Endothelial cell of umbilical vein (primary cell): ENCODE results near the gene CMC1. TPM values are rescaled to one million over a fixed set of nuclear protein-coding genes. Genes with fewer than 3 reads are reported as not detected.

ENCODE experiments used
- BruUV-seq: library from RNA; stranded (reverse); fragments of 400-500 nt; replicated peaks from 2 replicates; lab custom pipeline; 2021; lab: Mats Ljungman, UMichigan
- CTCF ChIA-PET: fragments of 300-600, 350-600 bp; sonication (Branson Sonifier 250); formaldehyde crosslinking; loops from one replicate; lab custom pipeline; 2021; ENCODE audit warnings: antibody characterized with exemption, inconsistent platforms; lab: Charles Lee
- POLR2A ChIA-PET: fragments of 300-600, 350-600 bp; sonication (Branson Sonifier 250); formaldehyde crosslinking; loops from one replicate; lab custom pipeline; 2021; ENCODE audit warnings: antibody characterized with exemption, inconsistent platforms; lab: Charles Lee
- DNase-seq: peaks from one replicate; pipeline ENCODE4 v3.0.0-alpha.2; 2011; ENCODE audit warnings: low read depth, low spot score
- FAIRE-seq: peaks from 2 replicates; lab custom pipeline; 2011; peaks lifted over from hg19 to GRCh38; lab: Jason Lieb, UNC
- H2AFZ ChIP-seq: 2 replicates; pipeline ENCODE4 v1.6.0; 2012; ENCODE audit warnings: low read depth, low read length, control low read depth, inconsistent platforms
- H3K27ac ChIP-seq: 2 replicates; pipeline ENCODE4 v1.5.1; 2011; ENCODE audit warnings: low read depth, mild to moderate bottlenecking, control low read depth, low read length, moderate library complexity; ENCODE audit not compliant: insufficient read depth
- H3K27me3 ChIP-seq, 2 experiments: 2 replicates each; pipeline versions ENCODE4 v1.6.0 to v1.6.1; 2011; ENCODE audit warnings: low read length in 2 of 2, mixed read lengths in 1 of 2; ENCODE audit not compliant: control insufficient read depth in 2 of 2, insufficient read depth in 2 of 2
- H3K36me3 ChIP-seq, 2 experiments: 2 replicates in 1 of 2; 3 replicates in 1 of 2; pipeline ENCODE4 v1.5.1; 2011; ENCODE audit warnings: low read length in 2 of 2, mild to moderate bottlenecking in 1 of 2, moderate library complexity in 1 of 2; ENCODE audit not compliant: control insufficient read depth in 2 of 2, insufficient read depth in 2 of 2; ENCODE audit errors: extremely low read depth in 1 of 2
- H3K4me1 ChIP-seq: 3 replicates; pipeline ENCODE4 v1.5.1; 2011; ENCODE audit warnings: mild to moderate bottlenecking, low read length; ENCODE audit not compliant: control insufficient read depth, insufficient read depth; ENCODE audit errors: extremely low read depth
- H3K4me2 ChIP-seq: 2 replicates; pipeline ENCODE4 v1.6.1; 2011; ENCODE audit warnings: low read length, control low read depth, mixed read lengths; ENCODE audit not compliant: insufficient read depth
- H3K4me3 ChIP-seq, 3 experiments: fragments of 200-600 bp in 1 of 3; sonication (generic), shearing (Covaris generic) in 1 of 3; replicated peaks in 1 of 3; 2 replicates each; pipeline ENCODE4 v1.5.1; 2011 to 2016; ENCODE audit warnings: control low read depth in 3 of 3, low read length in 3 of 3, mild to moderate bottlenecking in 2 of 3, inconsistent platforms in 1 of 3, low read depth in 1 of 3, moderate library complexity in 1 of 3; ENCODE audit not compliant: insufficient read depth in 1 of 3
- H3K79me2 ChIP-seq: 2 replicates; pipeline ENCODE4 v1.6.0; 2012; ENCODE audit warnings: low read length, inconsistent platforms; ENCODE audit not compliant: control insufficient read depth, insufficient read depth
- H3K9ac ChIP-seq: replicated peaks from 2 replicates; pipeline ENCODE3; 2011; ENCODE audit warnings: low read length, control low read depth; ENCODE audit not compliant: insufficient read depth; ENCODE audit errors: extremely low read depth
- H3K9me1 ChIP-seq: replicated peaks from 3 replicates; pipeline ENCODE4 v1.6.0; 2011; ENCODE audit warnings: mild to moderate bottlenecking, low read length; ENCODE audit not compliant: control insufficient read depth, insufficient read depth; ENCODE audit errors: extremely low read depth
- H3K9me3 ChIP-seq: replicated peaks from 2 replicates; pipeline ENCODE4 v1.5.1; 2012; ENCODE audit warnings: low read length, inconsistent platforms; ENCODE audit not compliant: control insufficient read depth, insufficient read depth
- H4K20me1 ChIP-seq: replicated peaks from 2 replicates; pipeline ENCODE3; 2011; ENCODE audit warnings: mild to moderate bottlenecking, low read length; ENCODE audit not compliant: control insufficient read depth, insufficient read depth; ENCODE audit errors: extremely low read depth
- EZH2 ChIP-seq: IDR thresholded peaks from 2 replicates; pipeline ENCODE4 v1.6.1; 2012; ENCODE audit warnings: borderline replicate concordance, low read depth, mild to moderate bottlenecking, moderate library complexity, low read length, inconsistent platforms; ENCODE audit not compliant: severe bottlenecking
- FOS ChIP-seq: IDR thresholded peaks from 2 replicates; pipeline ENCODE4 v1.6.1; 2011; ENCODE audit warnings: mild to moderate bottlenecking, low read length, moderate library complexity, borderline replicate concordance; ENCODE audit not compliant: insufficient read depth
- GATA2 ChIP-seq: IDR thresholded peaks from 2 replicates; pipeline ENCODE4 v1.7.0; 2011; ENCODE audit warnings: low read depth, mild to moderate bottlenecking, moderate library complexity, mixed read lengths, low read length; ENCODE audit not compliant: insufficient read length, insufficient read depth
- JUN ChIP-seq: IDR thresholded peaks from 2 replicates; pipeline ENCODE4 v1.6.1; 2011; ENCODE audit warnings: borderline replicate concordance, low read depth; ENCODE audit not compliant: insufficient read length, insufficient read depth
- MYC ChIP-seq: IDR thresholded peaks from one replicate; pipeline ENCODE4 v1.6.1; 2011; ENCODE audit warnings: mild to moderate bottlenecking, low read depth, low read length
- POLR2A ChIP-seq: IDR thresholded peaks from 2 replicates; pipeline ENCODE4 v1.6.1; 2012; ENCODE audit warnings: low read depth, mild to moderate bottlenecking, control low read depth, low read length
- POLR2AphosphoS5 ChIP-seq: IDR thresholded peaks from 2 replicates; pipeline ENCODE4 v1.6.1; 2012; ENCODE audit warnings: low read depth, mild to moderate bottlenecking, control low read depth, low read length, moderate library complexity; ENCODE audit not compliant: insufficient read depth
- dilution Hi-C: fragments of 300-500 bp; cut with MboI; formaldehyde crosslinking; loops from one replicate; pipeline ENCODE4 v1.15.0; 2019; ENCODE audit warnings: low sequenced_read_pairs; ENCODE audit not compliant: extremely low pct_ligation_motif_present
- intact Hi-C: fragments of 100-400 bp; cut with micrococcal nuclease; formaldehyde crosslinking; loops from one replicate; pipeline ENCODE4 v1.10.0; 2022
- polyA plus RNA-seq, 4 experiments: library from polyadenylated mRNA; depleted of rRNA in 3 of 4; stranded (reverse) in 3 of 4; unstranded in 1 of 4; fragments of >200 nt; gene quantifications; 2 replicates each; pipeline versions ENCODE4 v1.2.1 to v1.2.3, GENCODE V29; 2011 to 2012; ENCODE audit warnings: missing spikeins in 1 of 4
- total RNA-seq: library from RNA; stranded (reverse); gene quantifications from 2 replicates; pipeline ENCODE4 v1.2.3, GENCODE V29; 2021
- TF ChIP-seq, protein P1 (sequence below), 2 donors: IDR thresholded peaks; 1 replicate in 1 of 2; 2 replicates in 1 of 2; pipeline ENCODE4 v1.5.1; 2011; ENCODE audit warnings: low read length in 2 of 2, mild to moderate bottlenecking in 2 of 2, moderate library complexity in 2 of 2, control low read depth in 1 of 2, inconsistent platforms in 1 of 2, low read depth in 1 of 2; ENCODE audit not compliant: insufficient read depth in 1 of 2; ENCODE audit errors: extremely low read depth in 1 of 2
- TF ChIP-seq, protein P2 (sequence below): IDR thresholded peaks from 2 replicates; pipeline ENCODE4 v1.6.1; 2011; ENCODE audit not compliant: insufficient read depth, insufficient read length

The CMC1 gene
- total and polyA plus RNA-seq, 2 donors (not counting 3 experiments of a cell fraction or from before 2014, with no cell fraction given) = 13.1 to 18.6 TPM

DNA sequence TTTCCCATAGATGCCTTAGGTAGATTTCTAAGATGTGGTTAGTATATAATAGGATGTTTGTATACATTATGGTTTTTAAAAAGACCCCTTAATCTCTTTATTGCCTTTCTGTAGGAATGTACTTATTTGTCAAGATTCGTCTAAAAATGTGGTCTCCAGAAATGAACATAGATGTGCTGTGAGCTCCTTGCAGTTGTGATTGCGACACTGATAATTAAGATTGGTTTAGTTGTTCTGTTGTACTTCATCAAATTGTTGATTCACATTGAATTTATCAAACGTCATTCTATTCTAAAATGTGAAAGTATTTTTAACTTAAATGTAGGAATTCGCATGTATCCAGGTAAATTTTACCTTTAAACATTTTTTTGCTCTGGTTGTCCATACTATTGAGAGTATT lies 51.2 kb downstream of the CMC1 start:
- CTCF ChIA-PET = interaction anchor here (1.3 kb wide), 1 partner anchor 11 kb away, joined by 4 read pairs; no protein-coding TSS in a partner anchor
- no peaks in the 10 kb centered on the region for H3K79me2 ChIP-seq
- dilution Hi-C loops = no loop called here

More for the DNA sequence above, 51.2 kb downstream of the CMC1 start:
- Histone ChIP-seq H3K4me1 (peaks cover 5% of the 10 kb centered on the region), H3K9me3 (no peaks in the 10 kb centered on the region), H3K4me3 (no peak overlapping the region), H3K9ac (no peak overlapping the region), H3K9me1 (no peaks in the 10 kb centered on the region), H3K36me3 (no peaks in the 10 kb centered on the region), H3K4me2 (no peak overlapping the region), H4K20me1 (no peaks in the 10 kb centered on the region), H3K27ac (no peak overlapping the region), H2AFZ (no peak overlapping the region), H3K27me3 (no peaks in the 10 kb centered on the region)
- no TSS peak for BruUV-seq
- DNase-seq (no peak), FAIRE-seq (no peak)
- intact Hi-C loops = no loop called here
- TF ChIP-seq POLR2AphosphoS5 (no peak), POLR2A (no peak), EZH2 (no peak), GATA2 (no peak), MYC (no peak), FOS (no peak), JUN (no peak)
- TF ChIP-seq, protein P1, sequence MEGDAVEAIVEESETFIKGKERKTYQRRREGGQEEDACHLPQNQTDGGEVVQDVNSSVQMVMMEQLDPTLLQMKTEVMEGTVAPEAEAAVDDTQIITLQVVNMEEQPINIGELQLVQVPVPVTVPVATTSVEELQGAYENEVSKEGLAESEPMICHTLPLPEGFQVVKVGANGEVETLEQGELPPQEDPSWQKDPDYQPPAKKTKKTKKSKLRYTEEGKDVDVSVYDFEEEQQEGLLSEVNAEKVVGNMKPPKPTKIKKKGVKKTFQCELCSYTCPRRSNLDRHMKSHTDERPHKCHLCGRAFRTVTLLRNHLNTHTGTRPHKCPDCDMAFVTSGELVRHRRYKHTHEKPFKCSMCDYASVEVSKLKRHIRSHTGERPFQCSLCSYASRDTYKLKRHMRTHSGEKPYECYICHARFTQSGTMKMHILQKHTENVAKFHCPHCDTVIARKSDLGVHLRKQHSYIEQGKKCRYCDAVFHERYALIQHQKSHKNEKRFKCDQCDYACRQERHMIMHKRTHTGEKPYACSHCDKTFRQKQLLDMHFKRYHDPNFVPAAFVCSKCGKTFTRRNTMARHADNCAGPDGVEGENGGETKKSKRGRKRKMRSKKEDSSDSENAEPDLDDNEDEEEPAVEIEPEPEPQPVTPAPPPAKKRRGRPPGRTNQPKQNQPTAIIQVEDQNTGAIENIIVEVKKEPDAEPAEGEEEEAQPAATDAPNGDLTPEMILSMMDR (IDR thresholded peaks at IDR 0.05; ENCODE audit: extremely low read depth in 1 of 2, insufficient read depth in 1 of 2, low read depth in 1 of 2, low read length in 2 of 2) = no peak
- TF ChIP-seq, protein P2, sequence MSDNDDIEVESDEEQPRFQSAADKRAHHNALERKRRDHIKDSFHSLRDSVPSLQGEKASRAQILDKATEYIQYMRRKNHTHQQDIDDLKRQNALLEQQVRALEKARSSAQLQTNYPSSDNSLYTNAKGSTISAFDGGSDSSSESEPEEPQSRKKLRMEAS = no peak
- POLR2A ChIA-PET = no interaction called here
